AG09309 (cell line): ENCODE measurements around the gene FAT1.

Source experiments
- DNase-seq: peaks from one replicate; pipeline ENCODE4 v3.0.0-alpha.2; 2010; ENCODE audit warnings: low read depth
- H3K4me3 ChIP-seq: 2 replicates; pipeline ENCODE4 v1.5.1; 2011; ENCODE audit warnings: mild to moderate bottlenecking, low read depth, low read length, moderate library complexity; ENCODE audit not compliant: control insufficient read depth
- CTCF ChIP-seq: IDR thresholded peaks from 2 replicates; pipeline ENCODE4 v1.5.1; 2011; ENCODE audit warnings: mild to moderate bottlenecking, low read depth, low read length, inconsistent platforms; ENCODE audit not compliant: insufficient read depth, control insufficient read depth; ENCODE audit errors: missing control alignments

The FAT1 gene

GRCh38 chr4:186541801-186542200 lies 181.9 kb downstream of the FAT1 start:
- no peak for DNase-seq
- TF ChIP-seq CTCF, result no peak
- no peak overlapping the region for H3K4me3 ChIP-seq

- no peak for DNase-seq
- no peak overlapping the region for H3K4me3 ChIP-seq
- TF ChIP-seq CTCF, result no peak
These were observed 185.7 kb downstream of the FAT1 start for GRCh38 chr4:186537843-186538521.
